Activated B cell treated with CpG ODN at 0.5 μM for 24 hours (primary cell): Measurements from ENCODE around the gene SLC1A7. TPM values are rescaled to one million over a fixed set of nuclear protein-coding genes. Genes with fewer than 3 reads are reported as not detected.

Source experiments
- ATAC-seq: fragments of 200-7000 bp; cut with Tn5 transposase; one replicate; pipeline ENCODE4 v1.10.0; 2021; ENCODE audit warnings: low read depth, mild to moderate bottlenecking, moderate library complexity
- CTCF ChIA-PET: fragments of 350-600 bp; sonication (Branson Sonifier 250); formaldehyde crosslinking; loops from one replicate; lab custom pipeline; 2021; ENCODE audit warnings: antibody characterized with exemption; lab: Charles Lee
- POLR2A ChIA-PET: fragments of 350-600 bp; sonication (Branson Sonifier 250); formaldehyde crosslinking; loops from one replicate; lab custom pipeline; 2021; ENCODE audit warnings: antibody characterized with exemption; lab: Charles Lee
- DNase-seq: peaks from one replicate; pipeline ENCODE4 v3.0.0; 2022
- H3K27ac Mint-ChIP-seq: one replicate; pipeline ENCODE4 v1.8.0; 2020; ENCODE audit warnings: mixed read lengths
- H3K27me3 Mint-ChIP-seq: one replicate; pipeline ENCODE4 v1.8.0; 2021; ENCODE audit warnings: mixed read lengths
- H3K36me3 Mint-ChIP-seq: one replicate; pipeline ENCODE4 v1.8.0; 2021; ENCODE audit warnings: low read depth, mixed read lengths
- H3K4me1 Mint-ChIP-seq: one replicate; pipeline ENCODE4 v1.8.0; 2021; ENCODE audit warnings: mixed read lengths
- H3K4me3 Mint-ChIP-seq: one replicate; pipeline ENCODE4 v1.8.0; 2020; ENCODE audit warnings: mild to moderate bottlenecking, mixed read lengths
- H3K9me3 Mint-ChIP-seq: one replicate; pipeline ENCODE4 v1.8.0; 2020; ENCODE audit warnings: mixed read lengths
- CTCF ChIP-seq: fragments of 200-600 bp; IDR thresholded peaks from one replicate; pipeline ENCODE4 v1.8.0; 2022; ENCODE audit warnings: antibody characterized with exemption, mild to moderate bottlenecking
- intact Hi-C: fragments of 100-400 bp; cut with micrococcal nuclease; formaldehyde crosslinking; loops from one replicate; pipeline ENCODE4 v1.15.1; 2024
- total RNA-seq: library from RNA; stranded (reverse); gene quantifications from 2 replicates; pipeline ENCODE4 v1.2.3, GENCODE V29; 2022

The SLC1A7 gene
- total RNA-seq, 1 donor from 2014 or later: not detected

DNA sequence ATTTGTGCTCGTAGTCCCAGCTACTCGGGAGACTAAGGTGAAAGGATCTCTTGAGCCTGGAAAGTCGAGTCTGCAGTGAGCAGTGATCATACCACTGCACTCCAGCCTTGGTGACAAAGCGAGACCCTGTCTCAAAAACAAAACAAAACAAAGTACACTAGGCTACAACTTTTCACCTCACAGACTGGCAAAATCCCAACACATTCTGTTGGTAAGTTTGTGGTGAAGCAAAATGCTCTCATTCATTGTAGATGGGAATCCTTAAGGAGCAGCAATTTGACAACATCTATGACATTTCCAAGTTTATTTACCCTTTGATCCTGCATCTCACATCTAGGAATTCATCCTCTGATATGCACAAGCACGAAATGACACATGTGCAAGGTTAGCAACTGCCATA, 20.2 kb upstream of the SLC1A7 start:
- no peak overlapping the region for H3K27ac Mint-ChIP-seq
- no peaks in the 10 kb centered on the region for H3K9me3 Mint-ChIP-seq
- no peak for TF ChIP-seq CTCF
- DNase-seq (no peak), ATAC-seq (no peak)
- H3K36me3 Mint-ChIP-seq: no peaks in the 10 kb centered on the region
- peaks cover 17% of the 10 kb centered on the region for H3K27me3 Mint-ChIP-seq
- intact Hi-C loops: no loop called here
- no peak overlapping the region for H3K4me3 Mint-ChIP-seq
- no peaks in the 10 kb centered on the region for H3K4me1 Mint-ChIP-seq
- ChIA-PET CTCF (no interaction called here), POLR2A (no interaction called here)

- Mint-ChIP-seq H3K36me3 (no peaks in the 10 kb centered on the region), H3K9me3 (no peaks in the 10 kb centered on the region), H3K27me3 (peaks cover 14% of the 10 kb centered on the region), H3K4me1 (no peaks in the 10 kb centered on the region), H3K27ac (no peak overlapping the region), H3K4me3 (no peak overlapping the region)
- DNase-seq: no peak
- no peak for ATAC-seq
- intact Hi-C loops: no loop called here
- CTCF ChIA-PET: no interaction called here
- POLR2A ChIA-PET: no interaction called here
- TF ChIP-seq CTCF: no peak
Observed at GRCh38 chr1:53160924-53161378, 18.5 kb upstream of the SLC1A7 start.

GRCh38 chr1:53158900-53159299, 16.5 kb upstream of the SLC1A7 start:
- no peak for TF ChIP-seq CTCF
- H3K27me3 Mint-ChIP-seq: peaks cover 8% of the 10 kb centered on the region
- no peaks in the 10 kb centered on the region for H3K9me3 Mint-ChIP-seq
- no peaks in the 10 kb centered on the region for H3K4me1 Mint-ChIP-seq
- DNase-seq (no peak), ATAC-seq (no peak)
- no peak overlapping the region for H3K4me3 Mint-ChIP-seq
- POLR2A ChIA-PET: no interaction called here
- no peaks in the 10 kb centered on the region for H3K36me3 Mint-ChIP-seq
- no peak overlapping the region for H3K27ac Mint-ChIP-seq
- CTCF ChIA-PET: no interaction called here
- intact Hi-C loops: no loop called here

DNA sequence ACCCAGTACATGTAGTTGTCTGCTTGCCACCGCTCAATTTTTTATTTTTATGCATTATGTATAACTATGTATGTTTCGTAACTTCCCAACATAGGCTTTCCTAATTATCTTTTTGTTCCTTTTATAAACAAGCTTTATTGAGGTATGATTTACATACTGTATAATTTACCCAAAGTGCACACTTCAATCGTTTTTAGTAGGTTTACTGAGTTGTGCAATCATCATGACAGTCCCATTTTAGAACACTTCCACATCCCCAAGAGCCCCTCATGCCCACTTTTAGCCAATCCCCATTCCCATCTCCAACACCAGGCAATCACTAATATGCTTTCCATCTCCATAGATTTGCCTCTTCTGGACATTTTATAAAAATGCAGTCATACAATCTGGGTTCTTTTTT, 14.3 kb upstream of the SLC1A7 start:
- no peak overlapping the region for H3K27ac Mint-ChIP-seq
- intact Hi-C loops: no loop called here
- ChIA-PET POLR2A (no interaction called here), CTCF (no interaction called here)
- H3K9me3 Mint-ChIP-seq: no peaks in the 10 kb centered on the region
- H3K4me1 Mint-ChIP-seq: no peaks in the 10 kb centered on the region
- no peak for TF ChIP-seq CTCF
- ATAC-seq: no peak
- H3K36me3 Mint-ChIP-seq: no peaks in the 10 kb centered on the region
- no peak for DNase-seq
- peaks cover 9% of the 10 kb centered on the region for H3K27me3 Mint-ChIP-seq
- no peak overlapping the region for H3K4me3 Mint-ChIP-seq

GRCh38 chr1:53155945-53156344, 13.5 kb upstream of the SLC1A7 start:
- Mint-ChIP-seq H3K27me3 (peaks cover 9% of the 10 kb centered on the region), H3K4me1 (no peaks in the 10 kb centered on the region), H3K9me3 (no peaks in the 10 kb centered on the region), H3K36me3 (no peaks in the 10 kb centered on the region), H3K27ac (no peak overlapping the region), H3K4me3 (no peak overlapping the region)
- DNase-seq (no peak), ATAC-seq (no peak)
- CTCF ChIA-PET: no interaction called here
- TF ChIP-seq CTCF: no peak
- POLR2A ChIA-PET: no interaction called here
- intact Hi-C loops: no loop called here
